LNCAP (cell line): Measurements from ENCODE around the gene ATP9A.

ENCODE experiments used
- CTCF ChIP-seq: fragments of 450-650 bp; IDR thresholded peaks from 2 replicates; pipeline ENCODE4 v1.5.1; 2017; ENCODE audit warnings: mild to moderate bottlenecking

The ATP9A gene

GRCh38 chr20:51698252-51698651, 69.9 kb downstream of the ATP9A start:
- TF ChIP-seq CTCF: no peak

GRCh38 chr20:51697096-51697826, 70.9 kb downstream of the ATP9A start:
- no peak for TF ChIP-seq CTCF

- TF ChIP-seq CTCF: no peak
These were observed 71.7 kb downstream of the ATP9A start for GRCh38 chr20:51696304-51697071.

- no peak for TF ChIP-seq CTCF
These were observed 72.5 kb downstream of the ATP9A start for GRCh38 chr20:51695574-51696303.

GRCh38 chr20:51692806-51693400, 75.3 kb downstream of the ATP9A start:
- no peak for TF ChIP-seq CTCF

- TF ChIP-seq CTCF: no peak
These were observed 76.5 kb downstream of the ATP9A start for GRCh38 chr20:51691703-51692102.

GRCh38 chr20:51688600-51689244, 79.5 kb downstream of the ATP9A start:
- TF ChIP-seq CTCF: no peak
